K562 (cell line): ENCODE results near the gene SULT6B1. TPM values are rescaled to one million over a fixed set of nuclear protein-coding genes. Genes with fewer than 3 reads are reported as not detected.
A peak's percentile ranks its signal among the peaks of the same experiment; 100 is the strongest.

Source experiments
- ARID4B ChIP-seq: sonication (generic); formaldehyde crosslinking; IDR thresholded peaks from 2 replicates; pipeline ENCODE4 v1.8.0; 2022; ENCODE audit warnings: mild to moderate bottlenecking, missing genetic modification reagents
- C11orf30 ChIP-seq: fragments of 450-650 bp; IDR thresholded peaks from 2 replicates; pipeline ENCODE4 v1.6.1; 2016; ENCODE audit warnings: low read depth, mild to moderate bottlenecking
- CHD4 ChIP-seq: fragments of 200-600 bp; sonication (generic); IDR thresholded peaks from 3 replicates; pipeline ENCODE4 v1.6.1; 2012; ENCODE audit warnings: low read depth, mild to moderate bottlenecking, mixed read lengths, low read length, inconsistent platforms; ENCODE audit not compliant: insufficient read depth, insufficient replicate concordance, poor library complexity, severe bottlenecking
- CLOCK ChIP-seq: fragments of 250-450 bp; sonication (Bioruptor Pico); IDR thresholded peaks from 2 replicates; pipeline ENCODE4 v1.4.0; 2020; ENCODE audit warnings: mild to moderate bottlenecking, moderate library complexity, borderline replicate concordance
- DACH1 ChIP-seq: fragments of 450-650 bp; IDR thresholded peaks from 2 replicates; pipeline ENCODE4 v1.6.1; 2018; ENCODE audit not compliant: partially characterized antibody
- E2F6 ChIP-seq, 2 experiments: IDR thresholded peaks; 2 replicates each; pipeline ENCODE4 v1.6.1; 2011; ENCODE audit warnings: borderline replicate concordance in 1 of 2, control low read depth in 1 of 2, low read depth in 1 of 2, low read length in 1 of 2, mild to moderate bottlenecking in 1 of 2, mixed read lengths in 1 of 2, moderate library complexity in 1 of 2; ENCODE audit not compliant: insufficient read depth in 1 of 2, insufficient read length in 1 of 2, poor library complexity in 1 of 2, severe bottlenecking in 1 of 2; ENCODE audit errors: extremely low read depth in 1 of 2
- GABPA ChIP-seq: fragments of 200-800 bp; sonication (Bioruptor generic); conservative IDR thresholded peaks from 2 replicates; pipeline ENCODE4 v1.6.1; 2016; ENCODE audit warnings: low read depth, missing genetic modification characterization, missing compliant biosample characterization
- MAFG ChIP-seq: fragments of 450-650 bp; conservative IDR thresholded peaks from 2 replicates; pipeline ENCODE4 v1.6.1; 2016; ENCODE audit warnings: missing genetic modification characterization, missing compliant biosample characterization
- NFE2 ChIP-seq: IDR thresholded peaks from 2 replicates; pipeline ENCODE4 v1.6.1; 2014; ENCODE audit warnings: antibody characterized with exemption, low read depth
- NFE2L1 ChIP-seq: fragments of 450-650 bp; IDR thresholded peaks from 2 replicates; pipeline ENCODE4 v1.6.1; 2016; ENCODE audit warnings: missing genetic modification characterization, low read depth, mild to moderate bottlenecking, missing compliant biosample characterization, moderate library complexity, borderline replicate concordance
- RB1 ChIP-seq: fragments of 450-650 bp; IDR thresholded peaks from 2 replicates; pipeline ENCODE4 v1.6.1; 2017; ENCODE audit warnings: low read depth, mild to moderate bottlenecking
- STAT5B ChIP-seq: fragments of 250-450 bp; sonication (Bioruptor Pico); IDR thresholded peaks from 2 replicates; pipeline ENCODE4 v1.8.0; 2021; ENCODE audit warnings: mild to moderate bottlenecking, inconsistent platforms
- TSC22D4 ChIP-seq: fragments of 450-650 bp; IDR thresholded peaks from 2 replicates; pipeline ENCODE4 v1.6.1; 2016; ENCODE audit warnings: missing genetic modification characterization, missing biosample characterization, control low read depth
- ZBTB11 ChIP-seq, 3 experiments: fragments of 200-800 bp in 1 of 3; fragments of 250-450 bp in 1 of 3; fragments of 450-650 bp in 1 of 3; sonication (Bioruptor Pico) in 1 of 3; sonication (Bioruptor generic) in 1 of 3; formaldehyde crosslinking in 1 of 3; IDR thresholded peaks; 2 replicates each; pipeline versions ENCODE4 v1.6.1 to v1.8.0; 2016 to 2022; ENCODE audit warnings: mild to moderate bottlenecking in 2 of 3, missing genetic modification characterization in 2 of 3, missing compliant biosample characterization in 1 of 3, moderate library complexity in 1 of 3
- ZC3H4 ChIP-seq: sonication (generic); formaldehyde crosslinking; IDR thresholded peaks from 2 replicates; pipeline ENCODE4 v1.9.0; 2021; ENCODE audit warnings: missing genetic modification reagents, borderline replicate concordance
- ZNF551 ChIP-seq: fragments of 250-450 bp; sonication (Bioruptor Pico); IDR thresholded peaks from 2 replicates; pipeline ENCODE4 v1.5.0; 2021; ENCODE audit warnings: mild to moderate bottlenecking, moderate library complexity
- polyA plus RNA-seq, 8 experiments: library from polyadenylated mRNA; depleted of rRNA in 4 of 8; stranded (reverse) in 5 of 8; unstranded in 3 of 8; fragments of >200 nt; fragmentation: Nextera tagmentation in 2 of 8; fragmentation: Illumina TruSeq in 1 of 8; extraction: Ambion mirVana in 2 of 8; extraction: Trizol in 1 of 8; gene quantifications; 2 replicates each; pipeline versions ENCODE4 v1.2.1 to v1.2.3, GENCODE V29; 2011 to 2014; ENCODE audit warnings: inconsistent platforms in 1 of 8, missing spikeins in 1 of 8
- total RNA-seq, 7 experiments: library from RNA; depleted of rRNA in 6 of 7; stranded (reverse); fragments of >200 nt in 6 of 7; fragmentation: Illumina TruSeq in 2 of 7; extraction: Trizol in 2 of 7; gene quantifications; 2 replicates each; pipeline versions ENCODE4 v1.2.1 to v1.2.3, GENCODE V29; 2011 to 2021; ENCODE audit warnings: low replicate concordance in 1 of 7

Gene SULT6B1
- total and polyA plus RNA-seq, 9 of the 15 experiments (the other 6 are each of a cell fraction or from before 2014, with no cell fraction given), result not detected

GRCh38 chr2:37215250-37215649 lies 26.8 kb upstream of the SULT6B1 start (continued):
- TF ChIP-seq ARID4B (CRISPR knock-in tag), result no peak
- no peak for TF ChIP-seq ZBTB11 (CRISPR knock-in tag; IDR thresholded peaks at IDR 0.05)
- TF ChIP-seq STAT5B (CRISPR knock-in tag), result no peak
- TF ChIP-seq TSC22D4, result no peak
- TF ChIP-seq CHD4, result no peak
- TF ChIP-seq ZC3H4 (CRISPR knock-in tag), result no peak
- no peak for TF ChIP-seq DACH1
- peak; percentile 89 for TF ChIP-seq NFE2
- TF ChIP-seq NFE2L1 (tag), result peak; percentile 84
- TF ChIP-seq MAFG (tag), result peak; percentile 94
- TF ChIP-seq RB1, result no peak
- no peak for TF ChIP-seq E2F6 (IDR thresholded peaks at IDR 0.05; ENCODE audit: borderline replicate concordance in 1 of 2, extremely low read depth in 1 of 2, insufficient read depth in 1 of 2, insufficient read length in 1 of 2, low read depth in 1 of 2, low read length in 1 of 2, poor library complexity in 1 of 2, severe bottlenecking in 1 of 2)
- no peak for TF ChIP-seq CLOCK (CRISPR knock-in tag)
- no peak for TF ChIP-seq GABPA
- TF ChIP-seq ZNF551, result no peak
- peak; percentile 94 for TF ChIP-seq C11orf30
